ENCODE data around the gene CAMTA1.
"Not testable (repeated sequence)": the region's sequence is repeated elsewhere in the genome, so short reads cannot be mapped to it uniquely, and the experiment has no call there.

Gene CAMTA1

GRCh38 chr1:6785318-6785727 lies at the start of gene CAMTA1:
Gene CAMTA1, plus strand, starts transcription at chr1:6785454. Its CDS starts 77 bp downstream, at chr1:6785531.
- no peak for DNase-seq

GRCh38 chr1:6738987-6739676 lies 46.1 kb upstream of the CAMTA1 start:
- no peak for DNase-seq

- not testable (repeated sequence) for DNase-seq
These were observed 42.5 kb upstream of the CAMTA1 start for GRCh38 chr1:6742676-6743188.

- no peak for DNase-seq
These were observed 41.8 kb upstream of the CAMTA1 start for GRCh38 chr1:6743189-6744101.

- DNase-seq, result no peak
These were observed 40.2 kb upstream of the CAMTA1 start for GRCh38 chr1:6745073-6745472.

- no peak for DNase-seq
These were observed 37.6 kb upstream of the CAMTA1 start for GRCh38 chr1:6747674-6748073.

GRCh38 chr1:6750490-6750889 lies 34.8 kb upstream of the CAMTA1 start:
- DNase-seq, result no peak

GRCh38 chr1:6753320-6754140 lies 31.7 kb upstream of the CAMTA1 start:
- DNase-seq, result no peak

GRCh38 chr1:6756457-6756856 lies 28.8 kb upstream of the CAMTA1 start:
- DNase-seq, result no peak

GRCh38 chr1:6757719-6758435 lies 27.4 kb upstream of the CAMTA1 start:
- no peak for DNase-seq

- no peak for DNase-seq
These were observed 24.0 kb upstream of the CAMTA1 start for GRCh38 chr1:6761196-6761737.

GRCh38 chr1:6762060-6762459 lies 23.2 kb upstream of the CAMTA1 start:
- no peak for DNase-seq

- no peak for DNase-seq
These were observed 14.4 kb upstream of the CAMTA1 start for GRCh38 chr1:6770751-6771440.

- DNase-seq, result no peak
These were observed 13.8 kb upstream of the CAMTA1 start for GRCh38 chr1:6771441-6771769.

GRCh38 chr1:6774381-6774780 lies 10.9 kb upstream of the CAMTA1 start:
- DNase-seq, result no peak

GRCh38 chr1:6775261-6776043 lies 9.8 kb upstream of the CAMTA1 start:
- DNase-seq, result no peak

- no peak for DNase-seq
These were observed 8.9 kb upstream of the CAMTA1 start for GRCh38 chr1:6776389-6776788.

- DNase-seq, result no peak
These were observed 8.4 kb upstream of the CAMTA1 start for GRCh38 chr1:6776895-6777294.

GRCh38 chr1:6777813-6778212 lies 7.4 kb upstream of the CAMTA1 start:
- DNase-seq, result no peak

- DNase-seq, result no peak
These were observed 6.0 kb upstream of the CAMTA1 start for GRCh38 chr1:6779089-6779805.

Data from 8988T (cell line).